HG03460 (cell line): Measurements from ENCODE around the gene MYBBP1A.
A peak's percentile ranks its signal among the peaks of the same experiment; 100 is the strongest.
"Not testable (repeated sequence)": the region's sequence is repeated elsewhere in the genome, so short reads cannot be mapped to it uniquely, and the experiment has no call there.

ENCODE experiments used
- ATAC-seq: cut with Tn5 transposase; IDR thresholded peaks from one replicate; pipeline ENCODE4 v1.9.1; 2021; ENCODE audit not compliant: unreplicated experiment

The MYBBP1A gene

DNA sequence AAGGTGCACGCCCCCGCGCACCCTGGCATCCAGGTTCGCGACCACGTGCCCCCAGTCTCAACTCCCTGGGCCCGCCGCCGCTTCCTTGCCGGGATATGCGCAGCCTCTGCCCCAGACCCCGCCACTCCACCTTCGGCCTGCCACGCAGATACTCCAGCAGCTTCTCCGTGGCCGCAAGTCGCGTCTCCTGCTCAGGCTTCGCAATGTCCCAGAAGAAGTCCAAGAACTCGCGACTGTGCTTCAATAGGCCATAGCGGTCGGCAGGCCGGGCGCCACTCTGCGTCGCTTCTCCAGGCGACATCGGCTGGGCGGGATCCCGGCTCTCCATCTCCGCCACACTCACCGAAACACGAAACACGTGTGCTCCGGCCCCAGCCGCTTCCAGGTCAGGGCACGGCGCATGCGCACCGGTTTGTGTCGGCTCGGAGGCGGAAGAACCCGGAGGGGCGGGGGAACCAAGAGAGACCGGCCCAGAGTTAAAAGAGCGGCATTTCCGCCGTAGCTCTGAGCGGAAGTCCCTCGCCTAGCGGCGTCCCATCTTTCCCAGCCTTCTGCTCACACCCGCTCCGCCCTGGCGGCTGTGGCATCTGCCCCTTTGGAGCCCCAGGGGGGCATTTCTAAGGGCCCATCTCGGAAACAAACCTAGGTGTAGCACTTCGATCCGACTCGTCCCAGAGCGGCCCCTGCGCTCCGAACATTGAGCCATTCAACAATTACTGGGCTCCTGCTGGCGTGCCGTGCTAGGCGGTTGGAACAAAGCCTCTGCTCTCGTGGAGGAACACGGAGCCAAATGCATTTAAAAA lies at the start of gene MYBBP1A:
MYBBP1A (minus strand) TSS at position 388 of the 803 bp plus-strand sequence; CDS start at position 328, 60 bp downstream.
- ATAC-seq, result peak; percentile 70

GRCh38 chr17:4604736-4605135 lies 49.6 kb upstream of the MYBBP1A start:
- ATAC-seq, result not testable (repeated sequence)

DNA sequence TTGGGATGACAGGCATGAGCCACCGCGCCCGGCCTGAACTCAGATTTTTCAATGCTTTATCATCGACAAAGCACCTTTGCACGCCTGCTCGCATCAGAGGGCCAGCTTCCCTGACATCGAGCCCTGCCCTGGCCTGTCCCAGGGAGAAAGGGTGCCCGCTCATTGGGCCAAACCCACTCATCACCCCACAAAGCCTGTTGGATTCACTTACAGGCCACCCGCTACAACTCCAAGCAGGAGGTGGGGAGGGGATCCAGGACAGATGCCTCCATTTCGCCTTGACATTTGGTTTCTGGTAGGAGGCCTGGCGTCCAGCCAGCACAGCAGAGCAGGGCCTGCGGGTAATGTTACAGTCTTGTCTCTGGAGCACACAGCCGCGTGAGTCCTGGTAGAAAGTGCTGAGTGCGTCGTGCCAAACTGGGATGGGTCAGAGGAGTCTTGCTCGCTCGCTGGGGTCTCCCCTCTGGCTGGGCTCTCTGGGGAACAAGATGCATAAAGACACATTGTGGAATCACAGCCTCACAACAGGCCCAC lies 49.0 kb upstream of the MYBBP1A start:
- ATAC-seq, result no peak

DNA sequence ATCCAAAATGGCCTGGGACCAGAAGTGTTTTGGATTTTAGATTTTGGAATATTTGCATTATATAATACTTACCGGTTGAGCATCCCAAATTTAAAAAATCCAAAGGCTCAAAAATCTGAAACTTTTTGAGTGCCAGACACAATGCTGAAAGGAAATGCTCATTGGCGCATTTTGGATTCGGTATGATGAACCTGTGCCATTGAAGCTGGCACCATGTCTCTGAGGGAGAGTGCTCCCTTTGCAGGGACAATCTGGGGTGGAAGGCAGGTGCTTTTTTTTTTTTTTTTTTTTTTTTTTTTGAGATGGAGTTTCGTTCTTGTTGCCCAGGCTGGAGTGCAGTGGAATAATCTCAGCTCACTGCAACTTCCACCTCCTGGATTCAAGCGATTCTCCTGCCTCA lies 46.9 kb upstream of the MYBBP1A start:
- no peak for ATAC-seq

- ATAC-seq, result no peak
Observed at GRCh38 chr17:4601326-4601725, 46.1 kb upstream of the MYBBP1A start.

DNA sequence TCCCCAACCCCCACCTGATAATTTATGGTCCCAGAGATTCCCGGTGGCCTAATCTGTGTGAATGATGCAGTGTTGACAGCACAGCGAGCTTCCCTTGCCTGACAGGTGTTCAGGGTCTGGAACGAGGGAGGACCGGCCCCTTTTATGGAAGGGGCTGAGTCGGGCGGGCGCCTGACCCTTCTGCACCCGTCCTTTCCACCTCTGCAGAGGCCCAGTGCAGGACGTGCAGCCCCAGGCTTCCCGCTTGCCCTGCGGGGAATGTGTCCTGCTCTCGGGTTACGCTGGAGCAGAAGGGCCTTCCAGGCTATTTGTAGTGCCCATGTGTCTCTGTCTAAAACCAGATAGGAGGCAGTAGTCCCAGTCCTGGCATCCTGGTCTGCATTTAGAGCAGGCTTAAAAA lies 45.4 kb upstream of the MYBBP1A start:
- ATAC-seq, result no peak

GRCh38 chr17:4599505-4600281 lies 44.5 kb upstream of the MYBBP1A start:
- no peak for ATAC-seq

DNA sequence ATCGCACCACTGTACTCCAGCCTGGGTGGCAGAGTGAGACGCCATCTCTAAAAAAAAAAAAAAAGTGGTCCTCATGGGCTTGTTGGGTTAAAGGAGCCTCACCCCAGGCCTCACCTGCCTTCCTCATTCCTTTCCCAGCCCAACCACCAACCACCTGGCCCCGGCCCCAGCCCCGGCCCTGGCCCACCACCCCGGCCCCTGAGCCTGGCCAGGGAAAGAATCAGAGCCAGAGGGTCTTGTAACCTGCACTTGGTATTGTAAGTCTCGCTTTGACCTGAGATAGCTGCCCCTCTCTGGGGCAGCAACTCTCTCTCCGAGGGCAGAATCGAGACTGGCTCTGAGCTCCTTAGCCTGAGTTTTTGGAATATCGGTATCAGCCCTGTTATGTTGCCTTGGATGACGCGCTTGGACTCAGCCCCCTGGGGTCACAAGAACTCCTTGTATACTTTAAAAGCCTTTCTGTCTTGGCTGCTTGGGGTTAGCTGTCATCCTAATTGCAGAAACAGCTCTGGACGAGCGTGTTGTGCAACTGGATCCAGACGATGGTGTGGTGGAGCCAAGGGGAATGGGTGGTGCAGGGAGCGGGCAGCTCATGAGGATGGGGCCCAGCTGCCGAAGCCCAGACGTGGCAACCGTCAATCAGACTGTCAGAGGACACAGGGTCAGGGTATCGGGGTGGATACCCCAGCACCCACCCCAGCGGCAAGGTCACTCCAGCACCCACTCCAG lies 43.8 kb upstream of the MYBBP1A start:
- no peak for ATAC-seq

GRCh38 chr17:4597975-4598374 lies 42.8 kb upstream of the MYBBP1A start:
- ATAC-seq, result no peak

- no peak for ATAC-seq
Observed at GRCh38 chr17:4596636-4597380, 41.6 kb upstream of the MYBBP1A start.

DNA sequence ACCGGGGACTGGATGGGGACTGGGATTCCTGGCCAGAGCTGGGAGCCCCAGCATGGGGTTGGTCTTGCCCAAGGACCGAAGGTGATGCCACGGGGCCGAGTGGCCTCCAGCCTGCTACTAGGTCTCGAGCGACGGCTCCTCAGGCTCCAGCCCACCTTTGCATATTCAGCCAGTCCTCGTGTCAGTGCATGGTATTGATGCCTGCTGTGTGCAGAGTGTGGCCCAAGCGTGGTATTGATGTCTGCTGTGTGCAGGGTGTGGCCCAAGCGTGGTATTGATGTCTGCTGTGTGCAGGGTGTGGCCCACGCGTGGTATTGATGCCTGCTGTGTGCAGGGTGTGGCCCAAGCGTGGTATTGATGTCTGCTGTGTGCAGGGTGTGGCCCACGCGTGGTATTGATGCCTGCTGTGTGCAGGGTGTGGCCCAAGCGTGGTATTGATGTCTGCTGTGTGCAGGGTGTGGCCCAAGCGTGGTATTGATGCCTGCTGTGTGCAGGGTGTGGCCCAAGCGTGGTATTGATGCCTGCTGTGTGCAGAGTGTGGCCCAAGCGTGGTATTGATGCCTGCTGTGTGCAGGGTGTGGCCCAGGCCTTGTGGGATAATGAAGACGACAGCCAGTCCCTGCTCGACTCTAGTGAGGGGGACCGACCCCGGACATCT lies 40.6 kb upstream of the MYBBP1A start:
- not testable (repeated sequence) for ATAC-seq

DNA sequence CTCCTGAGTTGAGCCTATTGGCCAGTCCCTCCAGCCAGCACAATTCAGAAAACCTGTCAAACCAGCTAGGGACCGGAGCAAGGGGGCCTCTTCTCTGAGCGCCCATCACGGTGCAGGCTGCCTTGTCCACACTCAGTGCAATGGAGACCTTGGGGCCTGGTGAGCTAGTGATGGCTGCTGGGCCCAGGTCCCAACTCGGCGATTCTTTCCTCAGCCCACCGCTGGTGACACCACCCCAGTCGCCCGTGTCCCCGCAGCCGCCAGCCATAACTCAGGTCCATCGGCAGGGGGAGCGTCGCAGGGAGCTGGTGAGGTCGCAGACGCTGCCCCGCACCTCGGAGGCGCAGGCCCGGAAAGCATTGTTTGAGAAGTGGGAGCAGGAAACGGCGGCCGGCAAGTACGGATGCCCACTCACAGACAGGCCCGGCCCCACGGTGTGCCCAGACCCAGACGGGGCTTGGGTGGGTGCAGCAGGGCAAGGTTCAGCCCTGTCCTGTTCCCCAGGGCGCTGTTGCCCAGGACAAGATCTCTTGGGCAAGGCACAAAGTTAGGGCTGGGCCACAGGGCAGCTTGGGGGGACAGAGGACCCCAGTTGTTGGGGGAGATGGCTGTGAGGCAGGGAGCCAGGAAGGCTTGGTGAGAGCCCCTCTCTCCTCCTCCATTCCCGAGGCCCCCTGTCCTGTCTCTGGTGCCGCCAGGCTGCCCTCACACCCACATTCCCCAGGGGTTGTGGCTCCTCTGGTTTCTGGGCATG lies 39.9 kb upstream of the MYBBP1A start:
- no peak for ATAC-seq

GRCh38 chr17:4594406-4594805 lies 39.2 kb upstream of the MYBBP1A start:
- no peak for ATAC-seq

GRCh38 chr17:4593021-4593421 lies 37.8 kb upstream of the MYBBP1A start:
- no peak for ATAC-seq

DNA sequence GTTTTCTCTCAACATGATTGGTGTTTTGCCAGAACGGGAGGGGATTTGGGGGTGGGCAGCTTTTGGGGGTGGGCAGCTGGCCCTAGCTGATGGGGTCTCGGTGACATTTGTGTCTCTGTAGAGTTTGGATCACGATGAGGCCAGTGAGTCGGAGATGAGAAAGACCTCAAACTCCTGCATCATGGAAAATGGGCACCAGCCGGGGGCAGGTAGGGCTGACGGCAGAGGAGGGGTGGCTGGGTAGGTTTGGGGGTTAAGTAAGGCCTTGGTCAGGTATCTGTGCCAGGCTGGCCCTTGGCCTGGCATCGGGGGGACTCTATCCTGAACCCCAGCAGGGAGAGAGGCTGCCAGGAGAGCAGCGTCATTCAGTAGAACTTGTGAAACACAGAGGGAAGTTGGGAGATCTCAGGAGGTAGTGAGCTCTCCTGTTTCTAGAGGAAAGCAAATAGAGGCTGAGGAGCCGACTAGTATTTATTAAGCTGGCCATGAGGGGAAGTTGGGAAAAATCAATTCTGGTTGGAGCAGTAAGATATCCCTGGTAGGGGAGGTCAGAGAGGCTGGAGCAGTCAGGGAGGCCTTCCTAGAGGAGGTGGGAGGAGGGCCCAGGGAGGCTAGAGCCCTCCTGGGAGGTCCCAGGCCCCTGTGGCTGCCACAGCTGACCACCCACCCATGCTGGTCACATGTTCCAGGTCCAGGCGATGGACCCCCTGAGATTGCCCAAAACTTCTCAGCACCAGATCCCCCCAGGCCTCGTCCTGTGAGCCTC lies 37.2 kb upstream of the MYBBP1A start:
- ATAC-seq, result no peak

DNA sequence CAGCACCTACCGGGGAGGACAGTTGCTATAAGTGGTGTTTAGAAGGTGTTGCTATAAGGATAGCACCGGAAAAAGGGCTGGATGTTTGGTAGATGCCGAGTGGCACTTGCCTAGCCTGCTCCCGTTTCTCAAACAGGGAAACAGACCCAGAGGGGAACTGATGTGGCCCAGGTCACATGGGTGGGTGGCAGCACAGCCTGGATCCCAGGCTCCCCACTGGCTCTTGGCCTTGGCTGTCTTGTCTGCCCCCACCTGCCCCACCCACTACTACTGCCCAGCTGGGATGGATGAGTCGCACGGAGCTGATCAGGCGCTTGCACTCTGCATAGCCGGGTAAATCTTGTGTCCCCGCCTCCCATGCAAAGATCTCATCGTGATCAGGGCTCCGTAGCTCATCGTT lies 36.3 kb upstream of the MYBBP1A start:
- no peak for ATAC-seq

- ATAC-seq, result no peak
Observed at GRCh38 chr17:4590981-4591453, 35.8 kb upstream of the MYBBP1A start.

GRCh38 chr17:4590042-4590441 lies 34.9 kb upstream of the MYBBP1A start:
- not testable (repeated sequence) for ATAC-seq
